PC-9 (cell line): ENCODE data around the gene SSBP4.

ENCODE experiments used
- EZH2 ChIP-seq: fragments of 200-600 bp; sonication (generic); IDR thresholded peaks from 2 replicates; pipeline ENCODE4 v1.8.0; 2017; ENCODE audit warnings: antibody characterized with exemption, low read depth
- TF ChIP-seq, protein P1 (sequence below): fragments of 200-600 bp; sonication (generic); conservative IDR thresholded peaks from 2 replicates; pipeline ENCODE4 v1.6.1; 2017; ENCODE audit warnings: mixed run types, antibody characterized with exemption, mild to moderate bottlenecking, moderate library complexity

GRCh38 chr19:18418483-18419194, 559 bp upstream of the SSBP4 start:
- TF ChIP-seq, protein P1, sequence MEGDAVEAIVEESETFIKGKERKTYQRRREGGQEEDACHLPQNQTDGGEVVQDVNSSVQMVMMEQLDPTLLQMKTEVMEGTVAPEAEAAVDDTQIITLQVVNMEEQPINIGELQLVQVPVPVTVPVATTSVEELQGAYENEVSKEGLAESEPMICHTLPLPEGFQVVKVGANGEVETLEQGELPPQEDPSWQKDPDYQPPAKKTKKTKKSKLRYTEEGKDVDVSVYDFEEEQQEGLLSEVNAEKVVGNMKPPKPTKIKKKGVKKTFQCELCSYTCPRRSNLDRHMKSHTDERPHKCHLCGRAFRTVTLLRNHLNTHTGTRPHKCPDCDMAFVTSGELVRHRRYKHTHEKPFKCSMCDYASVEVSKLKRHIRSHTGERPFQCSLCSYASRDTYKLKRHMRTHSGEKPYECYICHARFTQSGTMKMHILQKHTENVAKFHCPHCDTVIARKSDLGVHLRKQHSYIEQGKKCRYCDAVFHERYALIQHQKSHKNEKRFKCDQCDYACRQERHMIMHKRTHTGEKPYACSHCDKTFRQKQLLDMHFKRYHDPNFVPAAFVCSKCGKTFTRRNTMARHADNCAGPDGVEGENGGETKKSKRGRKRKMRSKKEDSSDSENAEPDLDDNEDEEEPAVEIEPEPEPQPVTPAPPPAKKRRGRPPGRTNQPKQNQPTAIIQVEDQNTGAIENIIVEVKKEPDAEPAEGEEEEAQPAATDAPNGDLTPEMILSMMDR, result no peak
- TF ChIP-seq EZH2, result no peak
